ENCODE data around the gene ZBTB22.
"Not testable (repeated sequence)": the region's sequence is repeated elsewhere in the genome, so short reads cannot be mapped to it uniquely, and the experiment has no call there.

GRCh38 chr6:33343606-33343952 is 26.0 kb upstream of the ZBTB22 start:
- not testable (repeated sequence) for TF ChIP-seq CTCF (IDR thresholded peaks at IDR 0.05; ENCODE audit: low read depth, low read length, missing input control); JUND (IDR thresholded peaks at IDR 0.05); RAD21 (IDR thresholded peaks at IDR 0.05)

Data from liver (tissue), 3 donors.